ENCODE results near the gene PNPLA7. TPM values are rescaled to one million over a fixed set of nuclear protein-coding genes. Genes with fewer than 3 reads are reported as not detected.
A peak's percentile ranks its signal among the peaks of the same experiment; 100 is the strongest.
"Not testable (repeated sequence)": the region's sequence is repeated elsewhere in the genome, so short reads cannot be mapped to it uniquely, and the experiment has no call there.

PNPLA7 gene
- total and polyA plus RNA-seq, 11 donors, result 0.78 to 10.1 (median 7.6) TPM

GRCh38 chr9:137538058-137538457 lies 12.1 kb downstream of the PNPLA7 start:
- no peak overlapping the region for H3K27ac ChIP-seq
- H3K27me3 ChIP-seq, result no peaks in the 10 kb centered on the region
- H3K9me3 ChIP-seq, result no peaks in the 10 kb centered on the region
- TF ChIP-seq POLR2A (IDR thresholded peaks at IDR 0.05), result no peak
- TF ChIP-seq CTCF (IDR thresholded peaks at IDR 0.05), result no peak
- intact Hi-C loops (cut with DNase I), result no loop called here
- no peak overlapping the region for H3K4me3 ChIP-seq
- peaks cover 0 to 10% (median 6%) of the 10 kb centered on the region in 12 donors for H3K4me1 ChIP-seq
- peaks cover 0 to 34% (median 13%) of the 10 kb centered on the region in 9 donors for H3K36me3 ChIP-seq
- ATAC-seq, result peak in 1 of 4 donors; percentile 16
- no peak for DNase-seq
- WGBS, 4 donors, result 94 to 97% (median 96%) methylated on average over 6 to 16 of the region's 16 CpGs

GRCh38 chr9:137536594-137537131 lies 13.5 kb downstream of the PNPLA7 start:
- H3K27ac ChIP-seq; intact Hi-C loops (cut with DNase I); H3K4me3 ChIP-seq; DNase-seq; H3K4me1 ChIP-seq; H3K9me3 ChIP-seq; H3K27me3 ChIP-seq; ATAC-seq: not testable (repeated sequence)
- H3K36me3 ChIP-seq, result peaks cover 0 to 20% (median 9%) of the 10 kb centered on the region in 9 donors
- 53 to 64% (median 59%) methylated on average over 16 of the region's 16 CpGs for WGBS, 4 donors

- no peaks in the 10 kb centered on the region for H3K9me3 ChIP-seq
- H3K4me1 ChIP-seq, result peaks cover 0 to 10% (median 6%) of the 10 kb centered on the region in 12 donors
- no peak overlapping the region for H3K27ac ChIP-seq
- no peak for DNase-seq
- no peak for ATAC-seq
- H3K36me3 ChIP-seq, result peaks cover 0 to 18% (median 3%) of the 10 kb centered on the region in 9 donors
- intact Hi-C loops (cut with DNase I), result no loop called here
- TF ChIP-seq CTCF (IDR thresholded peaks at IDR 0.05) (no peak), POLR2A (IDR thresholded peaks at IDR 0.05) (no peak)
- no peak overlapping the region for H3K4me3 ChIP-seq
- H3K27me3 ChIP-seq, result no peaks in the 10 kb centered on the region
These were observed 15.1 kb downstream of the PNPLA7 start for GRCh38 chr9:137535120-137535428.

- peaks cover 0 to 10% (median 6%) of the 10 kb centered on the region in 12 donors for H3K4me1 ChIP-seq
- peak in 1 of 5 donors; percentile 21 for DNase-seq
- H3K4me3 ChIP-seq, result no peak overlapping the region
- no peak for TF ChIP-seq POLR2A (IDR thresholded peaks at IDR 0.05)
- TF ChIP-seq CTCF (IDR thresholded peaks at IDR 0.05), result peak; percentile 32 to 74 (median 58)
- peak in 3 of 4 donors; percentile 60 to 72 (median 68) for ATAC-seq
- 58 to 66% (median 63%) methylated on average over 18 to 19 of the region's 19 CpGs for WGBS, 4 donors
- intact Hi-C loops (cut with DNase I), result no loop called here
- H3K9me3 ChIP-seq, result no peaks in the 10 kb centered on the region
- no peak overlapping the region for H3K27ac ChIP-seq
- H3K27me3 ChIP-seq, result no peaks in the 10 kb centered on the region
- H3K36me3 ChIP-seq, result peaks cover 0 to 13% (median 2%) of the 10 kb centered on the region in 9 donors
These were observed 15.7 kb downstream of the PNPLA7 start for GRCh38 chr9:137534256-137535119.

GRCh38 chr9:137532891-137533468 lies 17.2 kb downstream of the PNPLA7 start:
- H3K4me3 ChIP-seq; H3K27ac ChIP-seq; ATAC-seq; H3K27me3 ChIP-seq; H3K36me3 ChIP-seq; H3K9me3 ChIP-seq; intact Hi-C loops (cut with DNase I); H3K4me1 ChIP-seq: not testable (repeated sequence)
- 79 to 91% (median 86%) methylated on average over 10 of the region's 10 CpGs for WGBS, 4 donors
- peak in 1 of 5 donors; percentile 9 for DNase-seq
